ENCODE results near the gene KIF11. TPM values are rescaled to one million over a fixed set of nuclear protein-coding genes. Genes with fewer than 3 reads are reported as not detected.
"Not testable (repeated sequence)": the region's sequence is repeated elsewhere in the genome, so short reads cannot be mapped to it uniquely, and the experiment has no call there.

Gene KIF11
- polyA plus RNA-seq, 1 donor: 11.8 TPM

GRCh38 chr10:92590623-92591549 lies 2.0 kb upstream of the KIF11 start:
- DNase-seq (ENCODE audit: low read depth): no peak

GRCh38 chr10:92591550-92592022 lies 1.3 kb upstream of the KIF11 start:
- DNase-seq (ENCODE audit: low read depth): peak; percentile 81

GRCh38 chr10:92593619-92594588 lies 974 bp downstream of the KIF11 start:
- no peak for DNase-seq (ENCODE audit: low read depth)

- no peak for DNase-seq (ENCODE audit: low read depth)
Measured at GRCh38 chr10:92595505-92595904, 2.6 kb downstream of the KIF11 start.

GRCh38 chr10:92598321-92598720 lies 5.4 kb downstream of the KIF11 start:
- DNase-seq (ENCODE audit: low read depth): no peak

GRCh38 chr10:92604841-92605240 lies 11.9 kb downstream of the KIF11 start:
- DNase-seq (ENCODE audit: low read depth): no peak

- DNase-seq (ENCODE audit: low read depth): no peak
Measured at GRCh38 chr10:92615515-92615914, 22.6 kb downstream of the KIF11 start.

GRCh38 chr10:92619368-92619767 lies 26.4 kb downstream of the KIF11 start:
- no peak for DNase-seq (ENCODE audit: low read depth)

GRCh38 chr10:92627845-92628480 lies 35.0 kb downstream of the KIF11 start:
- no peak for DNase-seq (ENCODE audit: low read depth)

- DNase-seq (ENCODE audit: low read depth): no peak
Measured at GRCh38 chr10:92629945-92630344, 37.0 kb downstream of the KIF11 start.

- DNase-seq (ENCODE audit: low read depth): no peak
Measured at GRCh38 chr10:92638037-92638436, 45.1 kb downstream of the KIF11 start.

- DNase-seq (ENCODE audit: low read depth): no peak
Measured at GRCh38 chr10:92640107-92640506, 47.2 kb downstream of the KIF11 start.

GRCh38 chr10:92641492-92641891 lies 48.6 kb downstream of the KIF11 start:
- no peak for DNase-seq (ENCODE audit: low read depth)

- DNase-seq (ENCODE audit: low read depth): no peak
Measured at GRCh38 chr10:92644921-92645320, 52.0 kb downstream of the KIF11 start.

- not testable (repeated sequence) for DNase-seq (ENCODE audit: low read depth)
Measured at GRCh38 chr10:92650864-92651263, 57.9 kb downstream of the KIF11 start.

- no peak for DNase-seq (ENCODE audit: low read depth)
Measured at GRCh38 chr10:92655426-92655825, 62.5 kb downstream of the KIF11 start.

- DNase-seq (ENCODE audit: low read depth): no peak
Measured at GRCh38 chr10:92656266-92656961, 63.5 kb downstream of the KIF11 start.

GRCh38 chr10:92657024-92657423 lies 64.1 kb downstream of the KIF11 start:
- DNase-seq (ENCODE audit: low read depth): no peak

GRCh38 chr10:92662848-92663247 lies 69.9 kb downstream of the KIF11 start:
- no peak for DNase-seq (ENCODE audit: low read depth)

GRCh38 chr10:92664322-92664721 lies 71.4 kb downstream of the KIF11 start:
- DNase-seq (ENCODE audit: low read depth): no peak

- no peak for DNase-seq (ENCODE audit: low read depth)
Measured at GRCh38 chr10:92667078-92667477, 74.1 kb downstream of the KIF11 start.
